IMR-90 (cell line): ENCODE measurements around the gene ST6GALNAC5. TPM values are rescaled to one million over a fixed set of nuclear protein-coding genes. Genes with fewer than 3 reads are reported as not detected.
A peak's percentile ranks its signal among the peaks of the same experiment; 100 is the strongest.

Experiments used
- ATAC-seq: fragments of 200-7000 bp; cut with Tn5 transposase; 2 replicates; pipeline ENCODE4 v1.9.1; 2020; ENCODE audit warnings: low read depth, mild to moderate bottlenecking, moderate library complexity
- BruUV-seq: library from RNA; stranded (reverse); fragments of 400-500 nt; replicated peaks from 2 replicates; lab custom pipeline; 2021; lab: Mats Ljungman, UMichigan
- CTCF ChIA-PET: fragments of 300-600 bp; formaldehyde crosslinking; extraction: SDS; loops from one replicate; lab custom pipeline; 2021; ENCODE audit warnings: antibody characterized with exemption; lab: Yijun Ruan, JAX
- POLR2A ChIA-PET: fragments of 300-600 bp; sonication (Branson Sonifier 250); formaldehyde crosslinking; loops from one replicate; lab custom pipeline; 2022; ENCODE audit warnings: antibody characterized with exemption; ENCODE audit not compliant: unreplicated experiment; lab: Charles Lee
- DNase-seq: peaks from one replicate; pipeline ENCODE4 v3.0.0; 2013
- H2AFZ ChIP-seq: replicated peaks from 2 replicates; pipeline ENCODE3; 2013; ENCODE audit warnings: low read length, mild to moderate bottlenecking; ENCODE audit not compliant: poor library complexity
- H2AK5ac ChIP-seq: 2 replicates; pipeline ENCODE4 v1.6.1; 2013; ENCODE audit warnings: low read depth, low read length, inconsistent platforms
- H2AK9ac ChIP-seq: replicated peaks from 2 replicates; pipeline ENCODE3; 2013; ENCODE audit warnings: mild to moderate bottlenecking, low read depth, low read length, moderate library complexity; ENCODE audit not compliant: poor library complexity
- H2BK120ac ChIP-seq: 2 replicates; pipeline ENCODE4 v1.6.1; 2013; ENCODE audit warnings: low read depth, low read length, inconsistent platforms
- H2BK15ac ChIP-seq: 3 replicates; pipeline ENCODE4 v1.6.1; 2013; ENCODE audit warnings: low read depth, low read length, inconsistent platforms
- H2BK20ac ChIP-seq: 2 replicates; pipeline ENCODE4 v1.6.1; 2013; ENCODE audit warnings: low read depth, mild to moderate bottlenecking, inconsistent platforms, low read length, moderate library complexity
- H2BK5ac ChIP-seq: 2 replicates; pipeline ENCODE4 v1.6.1; 2013; ENCODE audit warnings: mild to moderate bottlenecking, low read depth, low read length, inconsistent platforms; ENCODE audit not compliant: poor library complexity, severe bottlenecking
- H3K14ac ChIP-seq: replicated peaks from 2 replicates; pipeline ENCODE4 v1.6.1; 2013; ENCODE audit warnings: low read depth, low read length, inconsistent platforms
- H3K18ac ChIP-seq: 2 replicates; pipeline ENCODE4 v1.6.1; 2013; ENCODE audit warnings: low read depth, low read length, control low read depth
- H3K23ac ChIP-seq: 2 replicates; pipeline ENCODE4 v1.6.1; 2013; ENCODE audit warnings: low read depth, low read length, inconsistent platforms
- H3K27ac ChIP-seq: 2 replicates; pipeline ENCODE4 v1.5.1; 2013; ENCODE audit warnings: mild to moderate bottlenecking, control low read depth, low read length; ENCODE audit not compliant: insufficient read depth
- H3K27me3 ChIP-seq: 2 replicates; pipeline ENCODE4 v1.6.1; 2013; ENCODE audit warnings: low read length; ENCODE audit not compliant: control insufficient read depth, insufficient read depth
- H3K36me3 ChIP-seq: 2 replicates; pipeline ENCODE4 v1.6.1; 2013; ENCODE audit warnings: low read length, mixed read lengths; ENCODE audit not compliant: control insufficient read depth, insufficient read depth
- H3K4ac ChIP-seq: 2 replicates; pipeline ENCODE4 v1.6.1; 2013; ENCODE audit warnings: low read depth, low read length, inconsistent platforms
- H3K4me1 ChIP-seq: 2 replicates; pipeline ENCODE4 v1.6.1; 2013; ENCODE audit warnings: low read length, mixed read lengths; ENCODE audit not compliant: control insufficient read depth, insufficient read depth
- H3K4me2 ChIP-seq: 2 replicates; pipeline ENCODE4 v1.6.1; 2013; ENCODE audit warnings: low read depth, mild to moderate bottlenecking, control low read depth, low read length, moderate library complexity
- H3K4me3 ChIP-seq: 2 replicates; pipeline ENCODE4 v1.5.1; 2013; ENCODE audit warnings: low read depth, mild to moderate bottlenecking, control low read depth, low read length, moderate library complexity; ENCODE audit not compliant: insufficient read depth
- H3K56ac ChIP-seq: 2 replicates; pipeline ENCODE4 v1.6.1; 2013; ENCODE audit warnings: low read length, inconsistent platforms; ENCODE audit not compliant: insufficient read depth; ENCODE audit errors: extremely low read depth
- H3K79me1 ChIP-seq, 2 experiments: 2 replicates each; pipeline ENCODE4 v1.6.1; 2013; ENCODE audit warnings: low read length in 2 of 2, inconsistent platforms in 1 of 2, low read depth in 1 of 2
- H3K9ac ChIP-seq: 2 replicates; pipeline ENCODE4 v1.6.1; 2013; ENCODE audit warnings: low read depth, low read length, control low read depth
- H3K9me1 ChIP-seq: 2 replicates; pipeline ENCODE4 v1.6.1; 2013; ENCODE audit warnings: low read length, inconsistent platforms; ENCODE audit not compliant: insufficient read depth
- H3K9me3 ChIP-seq: 2 replicates; pipeline ENCODE4 v1.6.1; 2013; ENCODE audit warnings: low read length; ENCODE audit not compliant: control insufficient read depth, insufficient read depth
- H4K20me1 ChIP-seq: 2 replicates; pipeline ENCODE4 v1.6.1; 2013; ENCODE audit warnings: low read length, inconsistent platforms; ENCODE audit not compliant: insufficient read depth
- H4K5ac ChIP-seq: 2 replicates; pipeline ENCODE4 v1.6.1; 2013; ENCODE audit warnings: mild to moderate bottlenecking, low read depth, low read length, control low read depth
- H4K8ac ChIP-seq, 2 experiments: 2 replicates each; pipeline ENCODE4 v1.6.1; 2013; ENCODE audit warnings: low read depth in 2 of 2, low read length in 2 of 2, control low read depth in 1 of 2, inconsistent platforms in 1 of 2
- H4K91ac ChIP-seq: 2 replicates; pipeline ENCODE4 v1.6.1; 2013; ENCODE audit warnings: low read depth, low read length, inconsistent platforms; ENCODE audit not compliant: insufficient read depth
- MAFK ChIP-seq: IDR thresholded peaks from 2 replicates; pipeline ENCODE4 v1.6.1; 2012; ENCODE audit warnings: low read depth, low read length, improper control_type of control experiment
- RAD21 ChIP-seq: IDR thresholded peaks from 2 replicates; pipeline ENCODE4 v1.6.1; 2012; ENCODE audit warnings: low read length, improper control_type of control experiment
- WGBS, 2 experiments: methylation state at CpG; one replicate each; pipeline versions ENCODE4 v1.1.5 to v1.1.7; 2013; ENCODE audit warnings: missing lambda C conversion rate in 2 of 2; ENCODE audit not compliant: insufficient read length in 1 of 2; ENCODE audit errors: extremely low coverage in 2 of 2; 5-methylcytosine and 5-hydroxymethylcytosine counted together
- dilution Hi-C: fragments of 300-500 bp; cut with HindIII; formaldehyde crosslinking; loops from one replicate; pipeline ENCODE4 v1.14.3; 2018; ENCODE audit warnings: low sequenced_read_pairs; ENCODE audit not compliant: unreplicated experiment
- in situ Hi-C: fragments of 300-500 bp; cut with MboI; formaldehyde crosslinking; loops from 3 replicates; pipeline ENCODE4 v1.14.3; 2019; ENCODE audit warnings: low sequenced_read_pairs, inconsistent platforms, mixed read lengths
- intact Hi-C: fragments of 100-400 bp; cut with micrococcal nuclease; formaldehyde crosslinking; loops from 2 replicates; pipeline ENCODE4 v1.10.0; 2022
- polyA plus RNA-seq, 3 experiments: library from polyadenylated mRNA; depleted of rRNA; stranded (reverse); fragments of >200 nt; gene quantifications; 2 replicates each; pipeline ENCODE4 v1.2.3, GENCODE V29; 2012; ENCODE audit warnings: low replicate concordance in 1 of 3
- total RNA-seq: library from RNA; depleted of rRNA; stranded (reverse); fragments of >200 nt; gene quantifications from 2 replicates; pipeline ENCODE4 v1.2.3, GENCODE V29; 2012

ST6GALNAC5 gene
- total and polyA plus RNA-seq, 2 of the 4 experiments (the other 2 are of a cell fraction) = 3.4 to 4.0 TPM

GRCh38 chr1:77096496-77097255 lies 229.4 kb downstream of the ST6GALNAC5 start:
- no peaks in the 10 kb centered on the region for H3K79me1 ChIP-seq
- no peaks in the 10 kb centered on the region for H3K36me3 ChIP-seq
- ChIA-PET CTCF (interaction anchor here (0.7 to 0.9 kb wide), 2 partner anchors 16 to 45 kb away, joined by 3 read pairs; no protein-coding TSS in a partner anchor), POLR2A (no interaction called here)
- ATAC-seq = no peak
- no peak for DNase-seq
- no peak overlapping the region for H4K91ac ChIP-seq
- no peak overlapping the region for H2BK5ac ChIP-seq
- dilution Hi-C loops (no loop called here), in situ Hi-C loops (no loop called here), intact Hi-C loops (no loop called here)
- H3K4me2 ChIP-seq = no peak overlapping the region
- H4K8ac ChIP-seq = no peak overlapping the region
- TF ChIP-seq RAD21 (no peak), MAFK (0 out of 2 replicates have a peak, but pooled peaks have one; percentile 7)
- H2AK5ac ChIP-seq = no peak overlapping the region
- H3K27ac ChIP-seq = no peak overlapping the region
- no peak overlapping the region for H2BK20ac ChIP-seq
- no peaks in the 10 kb centered on the region for H4K20me1 ChIP-seq
- no peak overlapping the region for H3K4me3 ChIP-seq
- no peaks in the 10 kb centered on the region for H3K27me3 ChIP-seq
- no peak overlapping the region for H3K4ac ChIP-seq
- H3K14ac ChIP-seq = no peak overlapping the region
- H4K5ac ChIP-seq = no peak overlapping the region
- no peak overlapping the region for H2BK120ac ChIP-seq
- no peak overlapping the region for H3K23ac ChIP-seq
- no TSS peak for BruUV-seq
- H2AK9ac ChIP-seq = no peak overlapping the region
- no peaks in the 10 kb centered on the region for H3K4me1 ChIP-seq
- no peak overlapping the region for H2BK15ac ChIP-seq
- no peak overlapping the region for H2AFZ ChIP-seq
- H3K9me3 ChIP-seq = 0 out of 2 replicates have a peak, but pooled peaks cover 2% of the 10 kb centered on the region
- no peak overlapping the region for H3K9ac ChIP-seq
- 93% methylated on average over 2 of the region's 9 CpGs; no CpG with 5 or more reads in 1 of the 2 experiments for WGBS, 2 experiments
- no peak overlapping the region for H3K18ac ChIP-seq
- H3K9me1 ChIP-seq = no peaks in the 10 kb centered on the region
- H3K56ac ChIP-seq = no peak overlapping the region
